Uterus (tissue), 4 donors: ENCODE measurements around the gene TEX2. TPM values are rescaled to one million over a fixed set of nuclear protein-coding genes. Genes with fewer than 3 reads are reported as not detected.
A peak's percentile ranks its signal among the peaks of the same experiment; 100 is the strongest.

ENCODE experiments used
- DNase-seq, 2 donors: peaks; one replicate each; pipeline ENCODE4 v3.0.0-alpha.2; 2019 to 2020
- H3K27ac ChIP-seq, 2 donors: fragments of 200-600 bp; sonication (generic); 1 replicate in 1 of 2; 2 replicates in 1 of 2; pipeline ENCODE4 v1.5.1; 2016 to 2018
- H3K27me3 ChIP-seq, 2 donors: fragments of 200-600 bp; sonication (generic); one replicate each; pipeline ENCODE4 v1.5.1; 2018 to 2019; ENCODE audit warnings: control low read depth in 1 of 2
- H3K36me3 ChIP-seq, 2 donors: fragments of 200-600 bp; sonication (generic); one replicate each; pipeline ENCODE4 v1.5.1; 2019; ENCODE audit warnings: control low read depth in 1 of 2
- H3K4me1 ChIP-seq, 2 donors: fragments of 200-600 bp; sonication (generic); one replicate each; pipeline ENCODE4 v1.5.1; 2018 to 2019; ENCODE audit warnings: control low read depth in 1 of 2
- H3K4me3 ChIP-seq, 2 donors: fragments of 200-600 bp; sonication (generic); 1 replicate in 1 of 2; 2 replicates in 1 of 2; pipeline ENCODE4 v1.5.1; 2018 to 2019; ENCODE audit warnings: mild to moderate bottlenecking in 1 of 2
- H3K9me3 ChIP-seq, 2 donors: fragments of 200-600 bp; sonication (generic); one replicate each; pipeline ENCODE4 v1.5.1; 2019; ENCODE audit warnings: control low read depth in 1 of 2
- CTCF ChIP-seq, 4 experiments: fragments of 200-600 bp in 2 of 4; fragments of 450-650 bp in 2 of 4; sonication (generic) in 2 of 4; IDR thresholded peaks; one replicate each; pipeline ENCODE4 v1.5.1; 2016 to 2019; ENCODE audit warnings: antibody characterized with exemption in 4 of 4, mild to moderate bottlenecking in 2 of 4, moderate library complexity in 1 of 4
- POLR2A ChIP-seq, 2 donors: fragments of 450-650 bp; IDR thresholded peaks; one replicate each; pipeline ENCODE4 v1.6.1; 2016; ENCODE audit warnings: antibody characterized with exemption in 2 of 2, mild to moderate bottlenecking in 1 of 2, moderate library complexity in 1 of 2
- intact Hi-C: fragments of 100-400 bp; cut with DNase I; formaldehyde crosslinking; loops from one replicate; pipeline ENCODE4 v1.15.1; 2023; ENCODE audit warnings: low total_unique reads
- total RNA-seq, 4 donors: library from RNA; depleted of rRNA in 3 of 4; stranded (reverse); fragments of >200 nt in 3 of 4; gene quantifications; one replicate each; pipeline versions ENCODE4 v1.1.0 to v1.2.4, GENCODE V29; 2014 to 2023
- donor health status: DM: yes; HTN: yes; CAD: no.

TEX2 gene
- total RNA-seq, 4 donors from 2014 or later: 23.8 to 43.4 (median 35.6) TPM

- Histone ChIP-seq H3K4me3 (no peak overlapping the region), H3K27ac (no peak overlapping the region), H3K4me1 (no peaks in the 10 kb centered on the region), H3K36me3 (no peaks in the 10 kb centered on the region), H3K27me3 (no peaks in the 10 kb centered on the region), H3K9me3 (no peaks in the 10 kb centered on the region)
- intact Hi-C loops: no loop called here
- no peak for TF ChIP-seq CTCF (IDR thresholded peaks at IDR 0.05)
- TF ChIP-seq POLR2A (IDR thresholded peaks at IDR 0.05): no peak
- DNase-seq: no peak
Measured at GRCh38 chr17:64162554-64162953, 100.5 kb downstream of the TEX2 start.

- H3K27me3 ChIP-seq: no peaks in the 10 kb centered on the region
- H3K9me3 ChIP-seq: no peaks in the 10 kb centered on the region
- no peak overlapping the region for H3K4me3 ChIP-seq
- no peak for TF ChIP-seq CTCF (IDR thresholded peaks at IDR 0.05)
- no peak for TF ChIP-seq POLR2A (IDR thresholded peaks at IDR 0.05)
- intact Hi-C loops: no loop called here
- H3K36me3 ChIP-seq: no peaks in the 10 kb centered on the region
- no peak for DNase-seq
- no peak overlapping the region for H3K27ac ChIP-seq
- peaks cover 0 to 5% of the 10 kb centered on the region in 2 donors for H3K4me1 ChIP-seq
Measured at GRCh38 chr17:64161380-64162176, 101.5 kb downstream of the TEX2 start.

GRCh38 chr17:64160378-64160777 lies 102.7 kb downstream of the TEX2 start:
- Histone ChIP-seq H3K4me1 (peaks cover 0 to 7% of the 10 kb centered on the region in 2 donors), H3K9me3 (no peaks in the 10 kb centered on the region), H3K4me3 (no peak overlapping the region), H3K27ac (no peak overlapping the region), H3K27me3 (no peaks in the 10 kb centered on the region), H3K36me3 (no peaks in the 10 kb centered on the region)
- DNase-seq: no peak
- intact Hi-C loops: no loop called here
- TF ChIP-seq CTCF (IDR thresholded peaks at IDR 0.05): no peak
- no peak for TF ChIP-seq POLR2A (IDR thresholded peaks at IDR 0.05)

- Histone ChIP-seq H3K4me1 (peaks cover 0 to 7% of the 10 kb centered on the region in 2 donors), H3K4me3 (no peak overlapping the region), H3K27me3 (no peaks in the 10 kb centered on the region), H3K36me3 (no peaks in the 10 kb centered on the region), H3K9me3 (no peaks in the 10 kb centered on the region), H3K27ac (peak overlapping the region in 1 of 2 donors; percentile 9)
- intact Hi-C loops: loop anchor here (10.0 kb wide), 1 partner anchor 106 kb away; the partner anchor contains the start of gene TEX2
- TF ChIP-seq CTCF (IDR thresholded peaks at IDR 0.05) (no peak), POLR2A (IDR thresholded peaks at IDR 0.05) (no peak)
- DNase-seq: no peak
Measured at GRCh38 chr17:64158831-64159590, 104.0 kb downstream of the TEX2 start.

- TF ChIP-seq POLR2A (IDR thresholded peaks at IDR 0.05): no peak
- TF ChIP-seq CTCF (IDR thresholded peaks at IDR 0.05): no peak
- DNase-seq: no peak
- H3K4me3 ChIP-seq: no peak overlapping the region
- no peaks in the 10 kb centered on the region for H3K27me3 ChIP-seq
- H3K4me1 ChIP-seq: peaks cover 0 to 7% of the 10 kb centered on the region in 2 donors
- intact Hi-C loops: loop anchor here (10.0 kb wide), 1 partner anchor 106 kb away; the partner anchor contains the start of gene TEX2
- H3K27ac ChIP-seq: peak overlapping the region in 1 of 2 donors; percentile 9
- no peaks in the 10 kb centered on the region for H3K36me3 ChIP-seq
- H3K9me3 ChIP-seq: no peaks in the 10 kb centered on the region
Measured at GRCh38 chr17:64158406-64158805, 104.7 kb downstream of the TEX2 start.
